WI38 (cell line): Measurements from ENCODE around the gene CMPK1.

Experiments
- H3K4me3 ChIP-seq: 2 replicates; pipeline ENCODE4 v1.5.1; 2011; ENCODE audit warnings: low read depth, mild to moderate bottlenecking, control low read depth, low read length
- TF ChIP-seq, protein P1 (sequence below): IDR thresholded peaks from 2 replicates; pipeline ENCODE4 v1.5.1; 2012; ENCODE audit warnings: low read depth, mild to moderate bottlenecking, control low read depth, low read length

CMPK1 gene

DNA sequence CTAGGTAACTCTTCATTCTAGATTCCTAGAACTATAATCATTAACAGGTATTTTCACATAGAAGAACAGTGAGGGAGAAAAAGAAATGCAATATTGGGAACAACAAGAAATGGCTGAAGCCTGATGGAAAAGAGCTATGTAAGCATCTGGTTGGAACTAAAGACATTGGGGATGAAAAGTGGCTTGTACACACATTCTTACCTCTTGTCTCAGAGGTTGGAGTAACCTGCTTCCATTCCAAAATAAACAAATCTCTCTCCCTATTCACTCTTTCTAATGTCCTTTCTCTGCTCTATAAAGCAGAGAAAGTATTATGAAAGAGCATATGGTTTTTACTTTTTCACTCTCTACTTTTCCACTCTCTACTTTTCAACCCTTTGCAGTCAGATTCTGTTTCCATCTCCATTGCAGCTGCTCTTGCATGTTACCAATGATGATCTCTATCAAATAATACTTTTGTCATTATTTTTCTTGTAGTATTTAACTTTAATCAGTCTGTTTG lies 37.5 kb downstream of the CMPK1 start:
- TF ChIP-seq, protein P1, sequence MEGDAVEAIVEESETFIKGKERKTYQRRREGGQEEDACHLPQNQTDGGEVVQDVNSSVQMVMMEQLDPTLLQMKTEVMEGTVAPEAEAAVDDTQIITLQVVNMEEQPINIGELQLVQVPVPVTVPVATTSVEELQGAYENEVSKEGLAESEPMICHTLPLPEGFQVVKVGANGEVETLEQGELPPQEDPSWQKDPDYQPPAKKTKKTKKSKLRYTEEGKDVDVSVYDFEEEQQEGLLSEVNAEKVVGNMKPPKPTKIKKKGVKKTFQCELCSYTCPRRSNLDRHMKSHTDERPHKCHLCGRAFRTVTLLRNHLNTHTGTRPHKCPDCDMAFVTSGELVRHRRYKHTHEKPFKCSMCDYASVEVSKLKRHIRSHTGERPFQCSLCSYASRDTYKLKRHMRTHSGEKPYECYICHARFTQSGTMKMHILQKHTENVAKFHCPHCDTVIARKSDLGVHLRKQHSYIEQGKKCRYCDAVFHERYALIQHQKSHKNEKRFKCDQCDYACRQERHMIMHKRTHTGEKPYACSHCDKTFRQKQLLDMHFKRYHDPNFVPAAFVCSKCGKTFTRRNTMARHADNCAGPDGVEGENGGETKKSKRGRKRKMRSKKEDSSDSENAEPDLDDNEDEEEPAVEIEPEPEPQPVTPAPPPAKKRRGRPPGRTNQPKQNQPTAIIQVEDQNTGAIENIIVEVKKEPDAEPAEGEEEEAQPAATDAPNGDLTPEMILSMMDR = no peak

DNA sequence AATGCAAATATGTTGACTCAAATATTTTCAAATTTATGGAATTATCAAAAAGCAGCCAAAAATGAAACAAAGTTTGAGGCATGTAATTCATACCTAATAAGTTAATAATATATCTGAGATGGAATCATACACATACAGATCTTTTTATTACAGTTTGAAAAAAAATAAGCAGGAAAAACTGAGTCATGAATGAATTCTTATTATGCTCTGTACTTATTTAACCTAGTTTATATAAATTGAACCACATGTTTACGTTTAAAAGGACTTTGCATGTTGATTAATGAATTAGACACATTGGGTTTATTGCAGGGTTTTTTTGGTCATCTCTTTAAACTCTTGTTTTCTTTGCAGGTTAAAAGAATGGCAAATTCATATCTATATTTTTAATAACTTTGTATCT lies 40.9 kb downstream of the CMPK1 start:
- no peak overlapping the region for H3K4me3 ChIP-seq
- TF ChIP-seq, protein P1 = no peak

More for the DNA sequence above, 37.5 kb downstream of the CMPK1 start:
- no peak overlapping the region for H3K4me3 ChIP-seq

DNA sequence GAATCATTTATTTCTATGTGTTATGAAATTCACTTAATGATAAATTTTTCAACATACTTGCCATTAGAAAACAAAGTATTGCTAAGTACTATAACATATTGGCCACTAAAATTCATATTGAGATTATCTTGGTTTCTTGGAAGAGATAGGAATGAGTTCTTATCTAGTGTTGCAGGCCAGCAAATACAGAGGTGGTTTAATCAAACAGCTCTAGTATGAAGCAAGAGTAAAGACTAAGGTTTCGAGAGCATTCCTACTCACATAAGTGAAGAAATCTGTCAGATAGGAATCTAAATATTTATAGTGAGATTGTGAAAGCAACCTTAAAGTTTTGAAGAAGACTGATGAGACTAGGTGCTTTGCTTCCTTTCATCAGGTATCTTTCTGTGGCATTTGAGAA lies 44.6 kb downstream of the CMPK1 start:
- TF ChIP-seq, protein P1 = no peak

DNA sequence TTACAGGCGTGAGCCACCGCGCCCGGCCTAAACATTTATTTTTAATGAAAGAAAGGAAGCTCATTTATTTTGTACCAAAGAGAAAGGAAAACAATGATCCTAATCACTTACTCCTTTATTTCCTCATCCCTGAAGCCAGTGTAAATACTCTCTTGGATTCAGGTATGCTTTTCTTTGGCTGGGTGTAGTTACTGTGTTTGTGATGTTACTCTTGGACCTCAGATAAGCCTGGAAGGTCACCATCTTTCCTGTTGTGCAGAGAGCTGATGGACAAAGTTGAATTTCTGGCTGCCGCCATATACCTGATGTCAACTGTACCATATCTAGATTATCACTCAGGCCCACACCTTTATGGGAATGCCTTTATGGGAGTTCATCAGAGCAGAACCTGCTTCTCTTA lies 47.1 kb downstream of the CMPK1 start:
- TF ChIP-seq, protein P1 = no peak
- H3K4me3 ChIP-seq = no peak overlapping the region

More for the DNA sequence above, 44.6 kb downstream of the CMPK1 start:
- H3K4me3 ChIP-seq = no peak overlapping the region

DNA sequence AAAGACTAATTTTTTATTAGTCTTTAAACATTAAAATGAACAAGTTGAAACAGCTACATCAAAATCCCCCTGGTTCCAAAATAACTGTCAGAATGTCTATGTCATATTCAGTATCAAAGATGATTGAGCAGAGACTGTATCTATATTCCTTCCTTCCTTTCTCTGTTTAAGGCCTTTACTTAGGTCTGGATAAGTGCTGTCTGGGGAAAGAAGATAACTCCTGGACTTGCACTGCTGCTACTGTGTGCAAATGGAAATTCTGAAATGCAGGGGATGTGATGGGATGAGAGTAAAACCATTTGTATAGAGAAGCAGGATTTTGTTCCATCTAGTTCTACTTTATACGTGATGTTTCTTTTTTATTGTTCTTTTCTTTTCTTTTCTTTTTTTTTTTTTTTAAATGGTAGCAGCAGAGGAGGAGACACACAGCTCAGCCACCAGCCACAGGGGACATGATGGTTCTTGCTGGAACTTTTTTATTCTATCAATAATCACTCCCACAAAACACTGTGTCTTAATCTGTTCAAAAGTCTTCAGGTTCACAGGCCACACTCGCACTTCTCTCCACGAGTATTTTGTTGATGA lies 48.9 kb downstream of the CMPK1 start:
- H3K4me3 ChIP-seq = no peak overlapping the region

DNA sequence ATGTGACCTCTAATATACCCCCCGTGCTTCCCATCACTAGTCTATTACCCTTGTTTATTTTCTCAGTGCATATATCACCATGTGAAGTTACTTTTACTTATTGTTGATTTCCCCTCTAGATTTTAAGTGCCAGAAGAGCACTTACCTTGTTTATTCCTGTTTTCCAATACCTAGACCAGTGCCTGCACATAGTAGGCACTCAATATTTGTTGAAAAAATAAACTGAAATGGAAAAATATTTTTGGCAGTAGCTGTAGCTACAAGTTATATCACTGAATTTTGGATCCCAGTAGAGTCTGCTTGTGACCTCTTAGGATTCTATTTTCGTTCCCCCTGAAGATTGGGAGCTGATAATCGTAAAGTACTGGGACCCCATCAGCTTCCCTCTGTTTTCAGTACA lies 50.5 kb downstream of the CMPK1 start:
- TF ChIP-seq, protein P1 = no peak

More for the DNA sequence above, 48.9 kb downstream of the CMPK1 start:
- TF ChIP-seq, protein P1 = no peak

DNA sequence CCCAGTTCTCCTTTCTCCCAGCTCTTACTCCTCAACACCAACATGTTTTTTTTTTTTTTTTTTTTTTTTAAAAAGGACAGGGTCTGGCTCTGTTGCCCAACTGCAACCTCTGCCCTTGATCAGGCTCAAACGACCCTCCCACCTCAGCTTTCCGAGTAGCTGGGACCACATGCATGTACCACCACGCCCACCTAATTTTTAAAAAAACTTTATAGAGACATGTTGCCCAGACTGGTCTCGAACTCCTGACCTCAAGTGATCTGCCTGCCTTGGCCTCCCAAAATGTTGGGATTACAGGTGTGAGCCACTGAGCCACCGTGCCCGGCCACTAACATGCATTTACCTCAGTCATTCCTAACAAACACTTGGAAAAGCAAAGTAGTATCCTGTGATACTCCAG lies 51.4 kb downstream of the CMPK1 start:
- TF ChIP-seq, protein P1 = no peak
- H3K4me3 ChIP-seq = no peak overlapping the region

More for the DNA sequence above, 50.5 kb downstream of the CMPK1 start:
- no peak overlapping the region for H3K4me3 ChIP-seq
